ENCODE results near the gene CNGA3.
"Not testable (repeated sequence)": the region's sequence is repeated elsewhere in the genome, so short reads cannot be mapped to it uniquely, and the experiment has no call there.

CNGA3 gene

GRCh38 chr2:98346311-98347236 is at the start of gene CNGA3:
CNGA3 (plus strand) TSS chr2:98346456; CDS start chr2:98369976, 23,520 bp downstream.
- DNase-seq: no peak

DNA sequence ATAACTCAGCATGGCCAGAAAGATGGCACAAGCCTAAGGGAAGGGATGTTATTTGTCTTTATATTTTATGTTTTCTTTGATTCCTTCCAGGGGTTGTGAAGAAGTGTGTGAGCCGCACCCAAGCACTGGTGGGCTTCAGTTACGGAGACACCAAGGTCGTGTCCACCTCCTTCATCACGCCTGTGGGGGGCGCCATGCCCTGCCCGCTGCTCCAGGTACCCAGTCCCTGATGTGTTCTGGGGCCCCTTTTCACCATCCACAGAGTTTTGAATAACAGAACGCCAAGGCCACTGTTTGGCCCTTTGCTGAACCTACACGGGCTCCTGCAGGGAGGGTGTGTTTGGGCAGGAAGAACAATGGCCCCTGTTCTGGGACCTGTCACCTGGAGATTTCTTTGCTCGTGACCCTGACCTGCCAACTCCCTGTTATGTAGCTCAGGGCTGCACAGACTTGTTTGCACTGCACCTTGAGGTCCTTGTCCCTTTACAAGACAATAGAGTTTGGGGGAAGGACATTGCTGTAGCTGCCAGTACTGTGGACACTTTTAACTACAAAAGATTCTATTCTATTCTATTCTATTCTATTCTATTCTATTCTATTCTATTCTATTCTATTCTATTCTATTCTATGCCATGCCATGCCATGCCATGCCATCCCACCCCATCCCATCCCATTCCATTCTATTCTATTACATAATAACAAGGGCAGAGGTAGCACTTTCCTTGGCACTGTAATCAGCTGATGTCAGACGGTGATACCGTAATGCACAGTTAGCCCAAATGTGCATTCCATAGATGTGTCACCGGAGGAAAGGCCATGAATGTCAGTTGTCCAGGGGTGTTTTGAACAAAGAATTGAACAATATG is 48.2 kb upstream of the CNGA3 start:
- DNase-seq: no peak

- no peak for DNase-seq
Measured at GRCh38 chr2:98298683-98299164, 47.5 kb upstream of the CNGA3 start.

DNA sequence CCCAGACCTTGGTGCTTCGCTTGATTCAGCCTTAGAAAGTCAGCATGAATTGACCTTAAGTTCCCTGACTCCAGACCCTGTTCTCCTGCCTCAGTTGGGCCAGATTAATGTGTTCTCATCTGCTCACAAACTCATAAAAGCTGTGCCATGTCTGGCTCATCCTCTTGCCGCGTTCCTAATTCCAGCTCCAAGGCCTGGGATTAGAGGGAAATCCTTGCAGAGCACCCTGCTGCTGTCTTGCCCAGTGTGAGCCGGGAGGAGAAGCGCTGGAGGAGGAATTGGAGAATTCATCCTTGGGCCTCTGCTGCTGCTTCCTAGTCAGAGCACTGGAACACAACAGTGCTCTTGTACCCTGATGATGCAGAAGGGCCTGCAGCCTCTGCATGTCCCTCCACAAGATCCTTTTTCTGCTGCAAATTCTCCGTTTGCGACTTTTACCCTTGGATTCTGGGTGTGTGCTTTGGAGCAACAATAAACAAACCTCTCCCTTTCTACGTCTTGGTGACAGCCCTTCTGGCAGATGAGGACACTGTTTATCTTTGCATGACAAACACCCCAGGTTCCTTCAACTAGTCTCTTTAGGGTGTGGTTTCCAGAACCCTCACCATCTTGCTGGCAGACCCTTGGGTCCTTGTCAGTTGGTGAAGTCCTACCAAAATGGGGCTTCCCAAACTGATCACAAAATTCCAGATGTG is 46.9 kb upstream of the CNGA3 start:
- no peak for DNase-seq

DNA sequence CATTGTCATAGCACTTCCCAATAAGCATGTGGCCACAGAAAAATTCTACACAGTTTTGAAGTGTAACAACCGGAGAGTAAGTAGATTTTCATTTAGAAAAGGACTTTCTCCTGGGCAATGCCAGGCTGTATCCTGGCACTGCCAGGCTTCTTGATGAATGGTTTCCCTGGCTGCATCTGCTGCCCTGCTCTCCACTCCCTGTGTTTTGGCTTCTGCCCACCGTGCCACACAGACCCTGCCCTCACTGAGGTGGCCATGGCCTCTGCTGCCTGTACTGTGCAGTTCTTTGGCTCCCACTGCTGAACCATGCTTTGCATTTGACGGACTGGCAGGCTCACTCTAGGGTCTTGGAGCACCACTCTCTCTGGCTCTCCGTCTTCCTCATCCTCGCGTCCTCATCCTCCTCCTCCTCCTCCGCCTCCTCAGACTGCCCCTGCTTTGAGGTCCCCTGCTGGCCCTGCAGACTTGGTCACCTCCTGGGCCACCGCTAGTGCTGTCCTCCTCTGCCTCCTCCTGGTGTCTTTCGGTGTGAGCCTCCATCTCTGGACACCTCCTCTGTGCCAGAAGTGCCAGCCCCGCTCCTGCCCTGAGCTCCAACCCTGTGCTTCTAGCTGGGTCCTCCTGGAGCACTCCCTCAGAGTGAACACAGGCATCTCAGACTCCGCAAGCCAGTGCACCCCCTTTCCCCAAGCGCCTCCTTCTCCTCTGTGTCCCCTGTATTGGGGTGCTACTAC is 45.9 kb upstream of the CNGA3 start:
- no peak for DNase-seq

DNA sequence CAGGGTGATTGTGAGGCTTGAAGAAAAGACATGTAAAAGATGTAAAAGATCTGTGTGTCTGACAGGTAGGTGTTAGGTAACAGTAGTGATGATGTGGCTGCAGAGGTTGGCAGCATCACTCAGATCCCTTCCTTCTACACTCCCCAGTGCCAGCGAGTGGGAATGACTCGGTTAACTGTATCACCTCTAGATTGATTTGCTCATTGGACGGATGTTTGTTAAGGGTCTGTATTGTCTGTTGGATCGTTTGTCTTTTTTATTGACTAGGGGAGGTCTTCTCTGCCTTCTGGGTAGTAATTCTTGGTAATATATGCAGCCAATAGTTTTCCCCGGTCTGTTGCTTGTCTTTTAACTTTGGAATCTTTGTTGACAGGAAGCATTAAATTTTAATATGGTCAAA is 44.8 kb upstream of the CNGA3 start:
- DNase-seq: no peak

DNA sequence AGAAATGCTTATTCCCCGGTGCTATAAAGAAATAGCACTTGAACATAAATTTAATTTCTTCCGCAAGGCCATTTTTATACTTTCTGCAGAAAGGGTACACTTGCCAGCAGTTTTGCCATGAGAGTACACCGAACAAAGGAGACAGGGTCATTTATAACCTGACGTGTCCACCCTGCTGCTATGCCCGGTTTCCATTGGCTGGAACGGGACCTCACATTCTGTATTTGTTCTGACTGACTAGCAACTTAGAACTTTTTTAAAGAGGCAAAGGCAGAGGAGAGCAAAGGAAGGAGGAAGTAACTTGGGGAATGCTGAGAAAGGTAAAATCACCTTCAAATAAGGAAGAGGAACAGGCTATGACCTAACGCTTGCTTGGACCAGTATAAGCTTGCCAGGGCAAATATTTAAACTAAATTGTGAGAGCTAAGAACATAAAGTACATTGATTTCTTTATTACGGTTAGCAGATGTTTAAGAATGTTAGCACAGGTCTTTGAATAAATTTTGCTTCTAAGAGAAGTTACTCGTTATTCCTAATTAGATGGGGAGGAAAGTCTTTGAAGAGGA is 39.0 kb upstream of the CNGA3 start:
- DNase-seq: not testable (repeated sequence)

DNA sequence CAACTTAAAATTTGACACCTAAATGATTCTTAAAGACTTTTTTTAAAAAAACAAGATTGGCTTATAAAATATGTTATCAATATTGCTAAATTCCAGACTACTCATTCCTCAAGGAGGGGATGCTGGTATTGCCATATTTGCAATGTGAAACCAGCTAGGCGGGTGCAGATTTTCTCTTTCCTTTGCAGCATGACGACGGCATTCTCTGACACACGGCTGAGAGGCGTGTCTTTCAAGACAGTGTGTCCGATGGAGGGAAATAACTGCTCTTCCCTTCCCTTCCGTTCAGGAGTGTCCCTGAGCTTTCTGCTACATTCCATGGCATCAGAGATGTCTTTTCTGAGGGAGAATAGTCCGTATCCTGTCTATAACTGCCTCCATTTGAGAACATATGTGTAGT is 38.2 kb upstream of the CNGA3 start:
- no peak for DNase-seq

GRCh38 chr2:98308532-98308931 is 37.7 kb upstream of the CNGA3 start:
- DNase-seq: no peak

- no peak for DNase-seq
Measured at GRCh38 chr2:98309580-98309979, 36.7 kb upstream of the CNGA3 start.

GRCh38 chr2:98310010-98310409 is 36.2 kb upstream of the CNGA3 start:
- DNase-seq: no peak

DNA sequence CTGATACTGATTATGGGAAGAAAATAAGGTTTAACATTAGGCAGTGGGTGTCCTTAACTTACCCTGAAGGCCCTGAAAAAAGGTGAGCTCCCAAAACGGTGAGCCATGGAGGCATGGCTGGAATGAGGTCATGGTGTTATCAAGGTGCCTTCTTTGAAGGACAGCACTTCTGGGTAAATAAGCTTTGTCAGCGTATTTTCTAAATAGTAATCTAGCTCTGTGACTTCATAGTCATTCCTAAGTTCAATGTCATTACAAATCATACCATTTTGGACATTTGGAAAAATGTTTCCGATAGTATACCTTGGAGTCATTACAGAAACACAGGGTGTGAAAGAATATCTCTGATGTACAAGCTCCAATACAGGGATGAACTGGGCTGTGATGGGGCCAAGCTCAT is 35.2 kb upstream of the CNGA3 start:
- DNase-seq: no peak

- no peak for DNase-seq
Measured at GRCh38 chr2:98311771-98312545, 34.3 kb upstream of the CNGA3 start.

DNA sequence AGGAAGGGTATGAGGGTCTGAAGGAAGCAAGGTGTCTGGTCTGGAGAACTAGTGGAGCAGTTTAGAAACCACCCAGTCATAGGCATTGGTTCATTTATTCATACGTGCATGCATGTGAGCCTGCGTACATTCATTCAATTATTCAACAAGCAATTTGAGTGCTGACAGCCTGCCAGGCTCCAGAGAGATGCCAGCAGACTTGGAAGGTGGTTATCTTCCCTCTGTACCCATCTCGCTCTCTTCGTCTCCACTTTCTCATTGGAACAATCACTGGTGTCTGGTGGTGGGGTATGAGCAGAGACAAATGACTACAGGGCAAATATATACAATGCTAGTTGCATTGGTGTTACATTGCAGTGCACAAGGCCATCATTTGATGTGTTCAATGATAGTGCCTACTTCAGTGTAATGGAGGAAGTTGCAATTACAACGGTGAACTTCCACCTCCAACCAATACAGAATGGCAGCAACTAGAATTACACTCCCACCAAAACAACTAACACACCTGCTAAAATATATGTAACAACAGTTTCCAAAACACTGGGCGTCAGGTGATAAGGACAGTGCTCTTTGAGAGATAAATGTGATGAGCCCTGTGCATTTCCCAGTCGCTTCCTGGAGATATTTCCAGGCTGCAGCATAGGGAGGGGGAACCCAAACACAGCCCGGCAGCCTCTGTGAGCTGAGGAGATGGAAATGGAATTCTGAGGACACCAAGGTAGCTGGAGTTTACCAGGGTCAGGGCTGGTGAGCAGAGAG is 32.6 kb upstream of the CNGA3 start:
- no peak for DNase-seq

- no peak for DNase-seq
Measured at GRCh38 chr2:98314251-98314650, 32.0 kb upstream of the CNGA3 start.

DNA sequence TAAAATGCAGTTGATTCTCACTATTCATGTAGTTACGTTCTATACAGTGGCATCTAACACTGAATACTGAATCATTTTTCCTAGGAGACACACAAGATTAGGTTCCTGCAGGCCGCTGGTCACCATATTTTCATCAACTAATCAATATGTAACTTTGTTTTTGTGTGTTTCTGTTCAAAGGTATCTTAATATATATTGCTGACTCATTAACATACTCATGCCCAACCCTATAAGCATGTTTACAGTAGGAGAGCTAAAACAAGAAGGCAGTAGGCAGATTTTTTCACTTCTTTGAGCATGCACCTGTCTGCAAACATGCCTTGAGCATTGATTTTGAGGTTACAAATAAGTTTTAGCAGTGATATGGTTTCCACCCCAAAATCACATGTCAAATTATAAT is 30.3 kb upstream of the CNGA3 start:
- DNase-seq: no peak

DNA sequence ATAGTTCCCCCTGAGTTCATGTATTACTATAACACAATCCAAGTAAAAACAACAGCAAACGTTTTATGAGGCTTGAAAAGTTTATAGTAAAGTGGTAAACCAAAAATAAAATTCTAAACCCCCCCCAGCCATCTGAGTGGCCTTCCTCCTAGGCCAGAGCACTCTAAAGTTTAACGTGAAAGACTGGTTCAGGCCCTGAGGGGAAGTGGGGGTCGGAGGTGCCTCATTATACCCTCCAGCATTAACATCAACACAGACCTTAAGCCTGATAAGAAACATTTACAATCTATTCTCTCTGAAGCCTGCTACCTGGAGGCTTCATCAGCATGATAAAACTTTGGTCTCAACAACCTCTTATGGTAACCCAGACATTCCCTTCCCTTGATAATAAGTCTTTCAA is 29.0 kb upstream of the CNGA3 start:
- no peak for DNase-seq

GRCh38 chr2:98320171-98320570 is 26.1 kb upstream of the CNGA3 start:
- DNase-seq: not testable (repeated sequence)

DNA sequence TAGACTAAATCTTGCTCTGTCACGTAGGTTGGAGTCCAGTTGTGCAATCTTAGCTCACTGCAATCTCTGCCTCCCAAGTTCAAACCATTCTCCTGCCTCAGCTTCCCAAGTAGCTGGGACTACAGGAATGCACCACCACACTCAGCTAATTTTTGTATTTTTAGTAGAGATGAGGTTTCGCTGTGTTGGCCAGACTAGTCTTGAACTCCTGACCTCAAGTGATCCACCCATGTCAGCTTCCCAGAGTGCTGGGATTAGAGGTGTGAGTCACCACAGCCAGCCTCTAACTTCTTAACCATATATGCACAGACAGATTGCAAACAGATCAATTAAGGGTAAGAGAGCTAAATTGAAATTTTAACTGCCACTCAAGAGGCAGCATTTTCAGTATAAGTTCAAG is 22.1 kb upstream of the CNGA3 start:
- no peak for DNase-seq

DNA sequence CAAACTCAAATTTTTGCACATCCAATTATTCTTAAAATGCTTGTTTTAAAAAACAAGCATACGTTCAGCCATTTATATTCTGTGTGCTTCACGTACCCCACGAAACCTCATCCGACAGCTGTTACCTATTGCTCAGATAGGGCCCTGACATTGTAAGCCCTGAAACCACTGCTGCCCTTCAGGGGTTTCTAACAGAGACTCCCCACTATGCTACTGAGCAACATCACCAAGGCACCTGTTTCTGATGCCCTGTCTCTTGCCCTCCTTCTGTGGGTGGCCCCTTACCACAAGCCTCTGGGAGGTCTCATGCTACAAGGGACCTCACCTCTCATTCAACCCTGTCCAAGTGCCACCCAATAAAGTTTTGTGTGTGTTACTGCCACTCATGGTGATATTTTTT is 18.5 kb upstream of the CNGA3 start:
- DNase-seq: no peak
